HL-60/S4 treated with retinoic acid at 250 ng/mL for 4 days and 3 days (cell line): Measurements from ENCODE around the gene OCEL1.

Source experiments
- in situ Hi-C: fragments of 300-500 bp; cut with MboI; formaldehyde crosslinking; loops from 2 replicates; pipeline ENCODE4 v1.7.0; 2022; ENCODE audit warnings: low sequenced_read_pairs

Gene OCEL1

GRCh38 chr19:17209126-17210036, 16.6 kb upstream of the OCEL1 start:
- in situ Hi-C loops, result no loop called here

- in situ Hi-C loops, result no loop called here
Observed at GRCh38 chr19:17210296-17210695, 15.7 kb upstream of the OCEL1 start.

- in situ Hi-C loops, result no loop called here
Observed at GRCh38 chr19:17211547-17212446, 14.2 kb upstream of the OCEL1 start.

- in situ Hi-C loops, result no loop called here
Observed at GRCh38 chr19:17213334-17213733, 12.7 kb upstream of the OCEL1 start.

GRCh38 chr19:17214508-17215126, 11.4 kb upstream of the OCEL1 start:
- in situ Hi-C loops, result no loop called here

GRCh38 chr19:17215127-17215971, 10.7 kb upstream of the OCEL1 start, which contains the start of gene USE1:
Gene USE1 (plus strand): TSS chr19:17215357. CDS start chr19:17215406, 49 bp downstream.
- in situ Hi-C loops, result no loop called here

- in situ Hi-C loops, result no loop called here
Observed at GRCh38 chr19:17216058-17216670, 9.9 kb upstream of the OCEL1 start.

GRCh38 chr19:17219286-17219685, 6.7 kb upstream of the OCEL1 start:
- in situ Hi-C loops, result no loop called here

GRCh38 chr19:17220207-17220758, 5.7 kb upstream of the OCEL1 start:
- in situ Hi-C loops, result no loop called here

GRCh38 chr19:17225053-17225452, 973 bp upstream of the OCEL1 start:
- in situ Hi-C loops, result no loop called here

GRCh38 chr19:17227798-17228367, 1.9 kb downstream of the OCEL1 start:
- in situ Hi-C loops, result no loop called here

- in situ Hi-C loops, result no loop called here
Observed at GRCh38 chr19:17229890-17230289, 3.9 kb downstream of the OCEL1 start.

- in situ Hi-C loops, result no loop called here
Observed at GRCh38 chr19:17232258-17232657, 6.2 kb downstream of the OCEL1 start.

- in situ Hi-C loops, result no loop called here
Observed at GRCh38 chr19:17234911-17235299, 8.9 kb downstream of the OCEL1 start.

GRCh38 chr19:17235300-17235970, 9.4 kb downstream of the OCEL1 start:
- in situ Hi-C loops, result no loop called here

- in situ Hi-C loops, result no loop called here
Observed at GRCh38 chr19:17235971-17236777, 10.1 kb downstream of the OCEL1 start.

GRCh38 chr19:17236811-17237543, 11.0 kb downstream of the OCEL1 start:
- in situ Hi-C loops, result no loop called here
